ENCODE measurements around the gene ERMP1.

DNA sequence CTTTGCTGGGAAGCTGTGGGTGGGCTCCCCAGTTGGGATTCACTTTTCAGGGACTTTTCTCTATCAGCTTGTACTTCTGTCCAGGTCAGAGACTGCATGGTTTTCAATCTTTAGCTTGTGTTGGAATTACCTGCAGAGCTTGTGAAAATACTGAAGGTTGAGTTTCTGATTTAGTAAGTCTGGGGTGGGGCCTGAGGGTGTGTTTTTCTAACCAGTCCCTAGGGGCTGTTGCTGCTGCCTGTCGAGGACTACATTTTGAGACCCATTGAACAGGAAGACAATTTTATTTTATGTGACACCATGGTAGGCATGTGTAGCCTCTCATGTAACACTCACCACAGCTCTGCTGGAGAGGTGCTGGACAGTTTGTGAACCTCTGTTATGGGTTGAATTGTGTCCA, 43.1 kb upstream of the ERMP1 start:
- TF ChIP-seq, protein P1, sequence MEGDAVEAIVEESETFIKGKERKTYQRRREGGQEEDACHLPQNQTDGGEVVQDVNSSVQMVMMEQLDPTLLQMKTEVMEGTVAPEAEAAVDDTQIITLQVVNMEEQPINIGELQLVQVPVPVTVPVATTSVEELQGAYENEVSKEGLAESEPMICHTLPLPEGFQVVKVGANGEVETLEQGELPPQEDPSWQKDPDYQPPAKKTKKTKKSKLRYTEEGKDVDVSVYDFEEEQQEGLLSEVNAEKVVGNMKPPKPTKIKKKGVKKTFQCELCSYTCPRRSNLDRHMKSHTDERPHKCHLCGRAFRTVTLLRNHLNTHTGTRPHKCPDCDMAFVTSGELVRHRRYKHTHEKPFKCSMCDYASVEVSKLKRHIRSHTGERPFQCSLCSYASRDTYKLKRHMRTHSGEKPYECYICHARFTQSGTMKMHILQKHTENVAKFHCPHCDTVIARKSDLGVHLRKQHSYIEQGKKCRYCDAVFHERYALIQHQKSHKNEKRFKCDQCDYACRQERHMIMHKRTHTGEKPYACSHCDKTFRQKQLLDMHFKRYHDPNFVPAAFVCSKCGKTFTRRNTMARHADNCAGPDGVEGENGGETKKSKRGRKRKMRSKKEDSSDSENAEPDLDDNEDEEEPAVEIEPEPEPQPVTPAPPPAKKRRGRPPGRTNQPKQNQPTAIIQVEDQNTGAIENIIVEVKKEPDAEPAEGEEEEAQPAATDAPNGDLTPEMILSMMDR (IDR thresholded peaks at IDR 0.05; ENCODE audit: poor library complexity) = no peak
- TF ChIP-seq EZH2 (IDR thresholded peaks at IDR 0.05; ENCODE audit: borderline replicate concordance) = no peak

Data from hepatocyte (in vitro differentiated cells).